GM21526 (cell line): Measurements from ENCODE around the gene RHOB.
"Not testable (repeated sequence)": the region's sequence is repeated elsewhere in the genome, so short reads cannot be mapped to it uniquely, and the experiment has no call there.

ENCODE experiments used
- ATAC-seq: cut with Tn5 transposase; IDR thresholded peaks from one replicate; pipeline ENCODE4 v1.9.1; 2021; ENCODE audit warnings: moderate library complexity; ENCODE audit not compliant: unreplicated experiment, low FRiP score

Gene RHOB

DNA sequence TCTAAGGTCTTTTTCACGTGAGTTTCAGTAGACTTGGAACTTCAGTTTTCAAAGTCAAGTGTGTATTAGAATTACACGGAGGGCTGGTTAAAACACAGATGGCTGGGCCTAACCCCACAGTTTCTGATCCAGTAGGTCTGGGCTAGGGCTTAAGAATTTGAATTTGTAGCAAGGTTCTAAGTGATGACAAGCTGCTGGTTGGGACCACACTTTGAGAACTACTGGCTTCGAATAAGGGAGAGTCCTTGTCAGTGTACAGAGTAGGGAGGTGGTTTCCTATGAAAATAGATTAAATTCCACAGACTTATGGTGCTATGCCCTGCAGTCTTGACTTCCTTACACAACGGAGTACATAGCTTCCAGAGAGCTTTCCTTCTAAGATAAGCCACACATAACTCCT, 4.5 kb downstream of the RHOB start:
- ATAC-seq = no peak

- no peak for ATAC-seq
Measured at GRCh38 chr2:20451761-20452499, 5.1 kb downstream of the RHOB start.

- ATAC-seq = no peak
Measured at GRCh38 chr2:20452551-20452950, 5.7 kb downstream of the RHOB start.

DNA sequence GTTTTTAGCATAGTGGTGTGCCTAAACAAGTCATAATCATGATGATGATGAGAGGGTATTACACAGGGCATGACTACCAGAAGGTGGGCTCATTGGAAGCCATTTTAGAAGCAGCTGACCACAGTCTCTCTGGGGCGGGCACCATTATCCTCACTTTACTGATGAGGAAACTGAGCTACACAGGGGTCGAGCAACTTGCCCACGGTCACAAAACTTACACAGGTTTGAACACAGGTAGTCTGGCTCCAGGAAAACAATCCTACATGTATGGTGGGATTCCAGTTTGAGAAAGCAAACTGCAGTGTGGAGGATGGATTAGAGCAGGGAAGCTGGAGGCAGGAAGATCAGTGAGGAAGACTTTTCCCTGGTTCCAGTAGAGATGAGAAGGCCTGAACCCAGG, 6.2 kb downstream of the RHOB start:
- ATAC-seq = no peak

DNA sequence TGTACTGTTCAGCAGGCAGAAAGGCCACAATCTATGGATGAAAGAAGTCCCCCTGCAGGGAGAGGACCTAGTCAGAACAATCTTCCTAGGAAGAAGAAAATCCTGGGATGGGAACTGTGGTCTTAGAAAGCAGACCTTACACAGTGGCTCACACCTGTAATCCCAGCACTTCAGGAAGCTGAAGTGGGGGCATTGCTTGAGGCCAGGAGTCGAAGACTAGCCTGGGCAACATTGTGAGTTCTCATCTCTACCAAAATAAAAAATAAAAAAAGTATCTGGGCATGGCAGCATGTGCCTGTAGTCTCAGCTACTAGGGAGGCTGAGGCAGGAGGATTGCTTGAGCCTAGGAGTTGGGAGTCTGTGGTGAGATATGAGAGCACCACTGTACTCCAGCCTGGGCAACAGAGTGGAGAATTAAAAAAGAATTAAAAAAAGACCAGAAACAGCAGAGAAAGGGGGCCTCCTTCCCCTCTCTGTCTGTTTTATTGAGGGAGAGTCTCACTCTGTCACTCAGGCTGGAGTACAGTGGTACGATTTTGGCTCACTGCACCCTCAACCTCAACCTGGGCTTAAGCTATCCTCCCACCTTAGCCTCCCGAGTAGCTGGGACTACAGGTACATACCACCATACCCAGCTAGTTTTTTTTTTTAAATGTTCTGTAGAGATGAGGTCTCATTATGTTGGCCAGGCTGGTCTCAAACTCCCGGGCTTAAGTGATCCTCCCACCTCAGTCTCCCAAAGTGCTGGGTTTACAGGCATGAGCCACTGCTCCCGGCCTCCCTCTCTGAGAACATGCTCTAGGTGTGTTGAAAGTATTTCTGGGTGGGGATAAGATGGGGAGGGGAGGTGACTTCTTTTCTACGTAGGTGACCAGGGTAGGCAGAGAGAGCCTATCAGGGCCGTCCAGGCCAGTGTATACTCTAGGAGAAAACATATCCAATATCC, 7.4 kb downstream of the RHOB start:
- ATAC-seq = no peak

GRCh38 chr2:20455076-20455587, 8.3 kb downstream of the RHOB start:
- ATAC-seq = no peak

DNA sequence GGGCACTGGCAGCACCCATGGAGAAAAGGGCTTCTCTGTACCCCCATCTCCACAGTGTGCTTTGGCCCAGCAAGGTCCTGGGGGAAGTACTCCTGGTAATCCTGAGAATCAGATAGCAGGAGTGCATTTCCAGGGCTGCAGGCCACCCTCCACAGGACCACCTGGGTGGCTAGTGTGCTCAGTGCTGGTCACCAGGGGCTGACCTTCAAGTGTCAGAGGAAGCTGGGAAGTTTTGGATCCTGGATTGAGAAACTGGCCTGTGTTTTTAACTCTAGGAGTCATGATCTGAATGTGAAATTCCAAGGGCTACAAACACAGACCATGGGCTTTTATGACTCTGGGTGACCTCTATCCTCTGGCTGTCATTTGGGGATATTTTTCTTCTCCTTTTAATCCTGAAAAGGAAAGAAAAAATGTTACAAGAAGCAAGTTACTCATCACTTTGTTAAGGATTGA, 9.3 kb downstream of the RHOB start:
- ATAC-seq = no peak

DNA sequence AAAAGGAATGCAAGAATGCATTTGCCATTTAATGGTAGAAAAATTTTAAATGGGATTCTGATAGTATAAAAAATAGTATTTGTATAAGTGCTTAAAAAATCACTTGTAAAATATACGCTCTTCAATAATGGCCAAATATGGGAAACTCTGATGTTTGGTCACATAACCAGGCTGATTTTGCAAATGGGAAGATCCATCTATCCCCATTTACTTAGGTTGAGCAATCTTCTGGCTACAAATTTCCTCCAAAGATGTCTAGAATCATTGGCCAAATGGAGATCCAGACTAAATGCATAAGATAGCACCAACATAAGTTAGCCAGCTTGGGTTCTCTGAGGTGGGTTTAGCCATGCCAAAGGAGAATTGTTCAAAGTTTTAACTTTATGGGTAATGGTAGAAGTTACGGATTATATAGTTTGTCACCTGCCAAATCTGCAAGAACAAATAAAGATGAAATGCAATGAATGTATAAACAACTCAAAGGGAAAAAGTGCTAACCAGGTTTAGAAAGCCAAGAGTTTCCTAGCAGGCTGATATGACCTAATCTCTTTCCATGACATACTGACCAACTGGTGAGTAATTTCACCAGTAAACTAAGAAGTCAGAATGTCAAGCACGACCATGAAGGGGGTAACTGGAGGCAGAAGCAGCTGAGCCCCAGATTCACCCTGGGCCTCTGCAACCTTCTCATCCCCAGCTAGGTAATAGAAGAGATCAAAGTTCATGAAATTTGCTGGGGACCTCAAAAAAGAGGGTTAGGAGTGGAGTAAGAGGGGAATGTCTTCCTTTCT, 10.0 kb downstream of the RHOB start:
- no peak for ATAC-seq

- ATAC-seq = no peak
Measured at GRCh38 chr2:20457661-20458630, 11.1 kb downstream of the RHOB start.

GRCh38 chr2:20458737-20459484, 12.0 kb downstream of the RHOB start:
- not testable (repeated sequence) for ATAC-seq

GRCh38 chr2:20465716-20466394, 19.0 kb downstream of the RHOB start:
- no peak for ATAC-seq

DNA sequence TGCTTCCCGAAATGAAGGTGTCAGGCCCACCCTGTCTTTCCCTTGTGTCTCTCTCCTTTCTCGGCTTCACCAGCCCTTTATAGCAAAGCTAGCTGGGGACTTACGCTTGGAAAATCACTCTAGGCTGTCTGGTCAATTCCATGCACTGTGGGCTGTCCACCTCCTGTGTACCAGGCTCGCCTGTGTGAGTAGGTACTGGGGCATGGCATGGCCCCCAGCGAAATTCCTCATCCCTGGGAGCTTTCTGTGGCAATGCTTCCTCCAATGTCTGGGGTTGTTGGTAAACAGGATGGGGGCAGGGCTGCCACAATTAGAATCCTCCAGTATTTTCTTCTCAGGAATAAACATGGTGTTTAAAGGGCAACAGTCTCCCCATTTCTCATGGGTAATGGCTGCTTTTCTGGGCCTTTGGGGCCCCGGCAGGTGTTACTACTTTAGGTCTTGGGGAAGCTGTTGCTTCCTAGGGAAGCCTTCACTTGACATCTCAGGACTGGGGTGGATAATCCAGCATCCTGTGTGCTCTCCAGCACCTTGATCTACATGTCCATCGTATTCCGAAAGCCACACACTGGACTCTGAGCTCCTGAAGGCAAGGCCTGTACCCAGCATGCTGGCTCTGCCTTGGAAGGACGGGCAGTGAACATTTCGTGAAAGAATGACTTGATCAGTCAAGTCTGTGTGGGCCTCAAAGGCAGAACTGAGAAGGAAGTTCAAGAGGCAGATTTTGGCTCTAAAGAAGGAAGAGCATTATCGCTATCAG, 21.1 kb downstream of the RHOB start:
- ATAC-seq = no peak

- no peak for ATAC-seq
Measured at GRCh38 chr2:20468549-20469500, 22.0 kb downstream of the RHOB start.

DNA sequence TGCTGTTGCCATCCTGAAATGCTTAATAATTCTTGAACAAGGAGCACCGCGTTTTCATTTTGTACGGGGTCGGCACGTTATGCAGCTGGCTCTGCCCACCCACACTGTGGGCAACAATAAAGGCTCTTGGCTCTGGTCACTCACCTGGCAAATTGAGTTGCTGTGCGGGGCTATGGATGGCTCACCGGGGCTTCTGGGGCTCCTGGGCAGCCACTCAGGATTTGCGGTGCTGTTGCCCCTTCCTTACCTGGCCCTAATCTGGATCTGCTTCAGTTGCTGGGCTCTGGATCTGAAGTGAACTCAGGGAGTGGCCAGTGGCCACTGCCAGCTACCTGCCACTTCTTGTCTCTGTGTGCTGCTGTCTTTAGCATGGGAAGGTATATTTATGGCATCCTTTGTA, 22.7 kb downstream of the RHOB start:
- no peak for ATAC-seq

GRCh38 chr2:20470211-20470610, 23.3 kb downstream of the RHOB start:
- no peak for ATAC-seq

GRCh38 chr2:20471148-20471547, 24.3 kb downstream of the RHOB start:
- no peak for ATAC-seq
